ENCODE measurements around the gene PRMT1. TPM values are rescaled to one million over a fixed set of nuclear protein-coding genes. Genes with fewer than 3 reads are reported as not detected.
A peak's percentile ranks its signal among the peaks of the same experiment; 100 is the strongest.

The PRMT1 gene
- total RNA-seq, 1 experiment from 2014 or later = 633 TPM

DNA sequence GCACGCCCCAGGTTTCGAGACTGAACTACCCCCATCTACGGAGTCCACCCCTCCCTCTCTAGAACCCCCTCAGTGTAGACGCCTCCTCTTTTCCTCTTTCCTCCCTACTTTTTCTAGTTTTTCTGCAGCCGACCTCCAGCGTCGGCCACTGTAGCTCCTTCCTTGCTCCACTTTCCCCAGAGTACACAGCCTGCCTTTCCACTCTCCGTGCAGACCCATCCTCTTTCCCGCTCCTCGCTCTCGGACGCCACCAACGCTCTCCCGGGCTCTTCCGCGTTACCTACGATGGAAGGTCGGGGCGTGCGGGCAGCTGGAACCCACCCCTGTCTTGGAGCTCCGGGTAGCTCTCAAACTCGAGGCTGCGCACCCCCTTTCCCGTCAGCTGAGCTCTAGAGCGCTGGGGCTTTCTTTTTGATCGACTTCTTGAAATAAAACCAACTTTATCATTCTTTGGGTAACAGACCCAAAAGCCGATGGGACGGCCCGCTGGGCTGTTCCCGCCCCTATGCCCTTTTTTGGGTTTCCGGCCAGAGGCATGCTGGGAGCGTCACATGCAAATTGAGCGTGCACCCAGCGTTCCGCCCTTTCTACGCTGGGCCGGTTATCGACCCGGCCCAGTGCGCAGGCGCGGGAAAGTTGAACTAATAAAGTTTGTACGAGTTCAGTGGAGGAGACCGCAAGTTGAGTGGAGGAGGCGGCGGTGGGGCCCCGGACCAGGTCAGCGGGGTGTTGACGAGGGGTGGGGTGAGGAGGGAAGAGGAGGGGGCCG, 11.5 kb upstream of the PRMT1 start, which contains the start of the genes BCL2L12 and IRF3:
BCL2L12 (plus strand) TSS at position 583 of the 769 bp plus-strand sequence. CDS start 760 bp downstream, outside the sequence.
IRF3 (minus strand) TSS at position 507 of the 769 bp plus-strand sequence. CDS start 1,019 bp downstream, outside the sequence.
- in situ Hi-C loops (cut with HindIII; ENCODE audit: low sequenced_read_pairs) = no loop called here
- DNase-seq (ENCODE audit: low spot score) = peak; percentile 93

- in situ Hi-C loops (cut with HindIII; ENCODE audit: low sequenced_read_pairs) = no loop called here
Measured at GRCh38 chr19:49666120-49666444, 11.0 kb upstream of the PRMT1 start.

GRCh38 chr19:49667473-49667872, 9.6 kb upstream of the PRMT1 start:
- in situ Hi-C loops (cut with HindIII; ENCODE audit: low sequenced_read_pairs) = no loop called here
- DNase-seq (ENCODE audit: low spot score) = no peak

More at GRCh38 chr19:49666120-49666444, 11.0 kb upstream of the PRMT1 start:
- no peak for DNase-seq (ENCODE audit: low spot score)

GRCh38 chr19:49669516-49669915, 7.6 kb upstream of the PRMT1 start:
- in situ Hi-C loops (cut with HindIII; ENCODE audit: low sequenced_read_pairs) = no loop called here
- DNase-seq (ENCODE audit: low spot score) = no peak

- in situ Hi-C loops (cut with HindIII; ENCODE audit: low sequenced_read_pairs) = loop anchor here (10.0 kb wide), 1 partner anchor 158 kb away; the partner anchor contains the start of gene FCGRT
- peak; percentile 82 for DNase-seq (ENCODE audit: low spot score)
Measured at GRCh38 chr19:49672131-49672919, 4.7 kb upstream of the PRMT1 start.

DNA sequence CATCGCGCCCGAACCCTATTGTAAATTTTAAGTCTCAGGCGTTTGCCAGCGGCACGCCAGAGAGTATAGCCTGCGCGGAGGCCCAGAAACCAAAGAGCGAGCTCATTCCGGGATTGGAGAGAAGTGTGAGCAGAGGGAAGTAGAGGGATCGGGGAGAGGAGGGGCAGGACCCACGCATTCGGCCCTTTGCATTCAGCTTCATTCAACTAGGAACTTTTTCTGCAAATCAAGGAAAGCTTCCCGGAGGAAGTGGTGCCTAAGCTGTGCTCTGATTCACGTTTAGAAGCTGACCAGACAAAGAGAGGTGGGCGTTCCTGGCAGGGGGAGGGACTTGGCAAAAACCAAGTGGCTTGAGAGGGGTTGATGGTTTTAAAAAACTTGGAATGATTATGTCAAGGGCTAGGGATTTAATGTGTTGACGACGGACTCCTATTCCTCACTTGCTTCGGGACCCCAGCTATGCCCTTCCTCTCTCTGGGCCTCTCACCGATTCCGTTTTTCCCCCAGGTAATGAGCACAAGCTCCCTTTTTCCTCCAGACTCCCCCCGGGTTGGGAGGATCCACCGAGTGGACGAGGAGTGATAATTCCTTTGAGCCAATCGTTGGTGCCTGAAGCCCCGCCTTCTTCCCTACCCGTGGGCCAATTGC, 811 bp upstream of the PRMT1 start:
- no peak for DNase-seq (ENCODE audit: low spot score)
- in situ Hi-C loops (cut with HindIII; ENCODE audit: low sequenced_read_pairs) = loop anchor here (10.0 kb wide), 1 partner anchor 161 kb away; the partner anchor contains the start of gene FCGRT

- DNase-seq (ENCODE audit: low spot score) = peak; percentile 100
- in situ Hi-C loops (cut with HindIII; ENCODE audit: low sequenced_read_pairs) = loop anchor here (10.0 kb wide), 1 partner anchor 162 kb away; the partner anchor contains the start of gene FCGRT
Measured at GRCh38 chr19:49676784-49677230, 264 bp upstream of the PRMT1 start.

GRCh38 chr19:49677901-49678674, 1.0 kb downstream of the PRMT1 start:
- in situ Hi-C loops (cut with HindIII; ENCODE audit: low sequenced_read_pairs) = loop anchor here (10.0 kb wide), 1 partner anchor 163 kb away; the partner anchor contains the start of gene FCGRT
- DNase-seq (ENCODE audit: low spot score) = peak; percentile 77

- DNase-seq (ENCODE audit: low spot score) = no peak
- in situ Hi-C loops (cut with HindIII; ENCODE audit: low sequenced_read_pairs) = loop anchor here (10.0 kb wide), 1 partner anchor 164 kb away; the partner anchor contains the start of gene FCGRT
Measured at GRCh38 chr19:49678985-49679770, 2.1 kb downstream of the PRMT1 start.

- in situ Hi-C loops (cut with HindIII; ENCODE audit: low sequenced_read_pairs) = loop anchor here (10.0 kb wide), 1 partner anchor 165 kb away; the partner anchor contains the start of gene FCGRT
- DNase-seq (ENCODE audit: low spot score) = no peak
Measured at GRCh38 chr19:49679771-49680413, 2.8 kb downstream of the PRMT1 start.

- peak; percentile 88 for DNase-seq (ENCODE audit: low spot score)
Measured at GRCh38 chr19:49680421-49681351, 3.6 kb downstream of the PRMT1 start.

DNA sequence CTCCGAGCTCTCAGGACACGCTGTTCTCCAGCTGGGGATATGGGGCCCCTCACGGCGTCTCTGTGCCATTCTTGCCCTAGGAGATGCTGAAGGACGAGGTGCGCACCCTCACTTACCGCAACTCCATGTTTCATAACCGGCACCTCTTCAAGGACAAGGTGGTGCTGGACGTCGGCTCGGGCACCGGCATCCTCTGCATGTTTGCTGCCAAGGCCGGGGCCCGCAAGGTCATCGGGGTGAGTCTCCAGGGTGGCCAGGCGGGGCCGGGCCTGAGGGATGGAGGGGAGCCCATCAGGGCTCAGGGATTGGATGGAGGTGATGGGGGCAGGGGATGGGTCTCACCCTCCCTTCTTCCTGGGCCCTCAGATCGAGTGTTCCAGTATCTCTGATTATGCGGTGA, 4.8 kb downstream of the PRMT1 start:
- no peak for DNase-seq (ENCODE audit: low spot score)
- in situ Hi-C loops (cut with HindIII; ENCODE audit: low sequenced_read_pairs) = no loop called here

More at GRCh38 chr19:49680421-49681351, 3.6 kb downstream of the PRMT1 start:
- in situ Hi-C loops (cut with HindIII; ENCODE audit: low sequenced_read_pairs) = no loop called here

DNA sequence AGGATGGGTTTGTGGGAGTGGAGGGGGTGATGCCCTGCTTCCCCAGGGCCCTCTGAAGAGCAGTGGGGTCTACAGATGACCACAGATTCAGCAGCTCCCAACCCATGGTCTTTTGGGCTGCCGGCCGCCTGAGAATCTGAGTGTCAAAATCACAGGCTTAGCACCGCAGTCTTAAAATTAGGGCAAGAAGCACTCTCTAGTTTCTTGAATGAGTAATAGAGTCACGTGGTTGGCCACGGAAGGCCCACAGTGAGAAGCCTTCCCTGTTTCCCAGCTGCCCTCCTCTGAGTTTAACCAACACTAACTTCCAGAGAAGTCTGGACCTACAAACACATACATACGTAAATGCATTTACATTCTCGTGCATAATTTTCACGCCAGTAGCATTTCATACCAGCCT, 5.2 kb downstream of the PRMT1 start:
- DNase-seq (ENCODE audit: low spot score) = no peak
- in situ Hi-C loops (cut with HindIII; ENCODE audit: low sequenced_read_pairs) = no loop called here

DNA sequence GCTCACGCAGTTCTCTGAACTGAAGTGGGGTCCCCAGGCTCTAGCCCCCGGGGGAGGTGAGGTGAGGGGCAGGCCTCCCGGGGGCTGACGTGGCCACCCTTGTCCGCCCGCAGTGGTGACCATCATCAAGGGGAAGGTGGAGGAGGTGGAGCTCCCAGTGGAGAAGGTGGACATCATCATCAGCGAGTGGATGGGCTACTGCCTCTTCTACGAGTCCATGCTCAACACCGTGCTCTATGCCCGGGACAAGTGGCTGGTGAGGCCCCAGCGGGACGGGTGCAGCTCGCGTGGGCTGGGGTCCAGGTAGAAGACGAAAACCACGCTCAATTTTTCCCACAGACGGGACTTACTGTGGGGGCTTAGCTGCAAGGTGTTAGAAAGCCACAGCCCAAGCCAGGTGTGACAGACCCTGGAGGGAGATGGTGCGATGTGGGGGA, 6.8 kb downstream of the PRMT1 start:
- DNase-seq (ENCODE audit: low spot score) = no peak
- in situ Hi-C loops (cut with HindIII; ENCODE audit: low sequenced_read_pairs) = no loop called here

DNA sequence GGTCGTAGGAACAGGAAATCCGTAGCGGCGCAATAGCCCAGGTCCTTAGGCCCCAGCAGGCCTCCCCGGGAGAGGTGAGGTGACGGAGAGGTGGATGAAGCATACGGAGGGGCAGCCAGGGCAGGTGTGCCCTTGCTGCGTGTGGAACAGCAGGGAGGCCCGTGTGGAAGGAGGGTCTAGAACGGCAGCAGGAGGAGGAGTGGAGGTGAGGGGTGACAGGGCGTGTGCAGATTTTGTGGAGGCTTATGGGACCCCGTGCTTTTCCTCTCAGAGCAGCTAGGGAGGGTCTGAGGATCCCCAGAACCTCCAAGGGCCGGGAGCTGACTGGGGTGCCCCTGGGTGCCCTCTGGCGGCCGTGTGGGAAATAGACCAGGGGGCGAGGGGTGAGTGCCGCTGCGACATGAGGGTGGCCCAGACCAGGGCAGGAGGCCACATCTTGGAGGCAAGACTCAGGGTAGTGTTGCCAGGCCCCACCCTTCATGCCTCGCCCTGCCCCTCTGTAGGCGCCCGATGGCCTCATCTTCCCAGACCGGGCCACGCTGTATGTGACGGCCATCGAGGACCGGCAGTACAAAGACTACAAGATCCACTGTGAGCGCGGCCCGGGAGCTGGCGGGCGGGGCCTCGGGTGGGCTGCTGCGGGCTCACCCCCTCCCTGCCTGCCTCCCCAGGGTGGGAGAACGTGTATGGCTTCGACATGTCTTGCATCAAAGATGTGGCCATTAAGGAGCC, 7.3 kb downstream of the PRMT1 start:
- no peak for DNase-seq (ENCODE audit: low spot score)
- in situ Hi-C loops (cut with HindIII; ENCODE audit: low sequenced_read_pairs) = no loop called here
